ENCODE results near the gene EEFSEC.

- TF ChIP-seq CTCF (IDR thresholded peaks at IDR 0.05; ENCODE audit: insufficient read depth, low read depth, low read length) (no peak), EZH2 (IDR thresholded peaks at IDR 0.05; ENCODE audit: insufficient read depth, low read length) (no peak)
Measured at GRCh38 chr3:128185630-128186447, 32.6 kb downstream of the EEFSEC start.
